IMR-90 (cell line): ENCODE measurements around the gene NOS1. TPM values are rescaled to one million over a fixed set of nuclear protein-coding genes. Genes with fewer than 3 reads are reported as not detected.

Source experiments
- ATAC-seq: fragments of 200-7000 bp; cut with Tn5 transposase; 2 replicates; pipeline ENCODE4 v1.9.1; 2020; ENCODE audit warnings: low read depth, mild to moderate bottlenecking, moderate library complexity
- BruUV-seq: library from RNA; stranded (reverse); fragments of 400-500 nt; replicated peaks from 2 replicates; lab custom pipeline; 2021; lab: Mats Ljungman, UMichigan
- CTCF ChIA-PET: fragments of 300-600 bp; formaldehyde crosslinking; extraction: SDS; loops from one replicate; lab custom pipeline; 2021; ENCODE audit warnings: antibody characterized with exemption; lab: Yijun Ruan, JAX
- POLR2A ChIA-PET: fragments of 300-600 bp; sonication (Branson Sonifier 250); formaldehyde crosslinking; loops from one replicate; lab custom pipeline; 2022; ENCODE audit warnings: antibody characterized with exemption; ENCODE audit not compliant: unreplicated experiment; lab: Charles Lee
- DNase-seq: peaks from one replicate; pipeline ENCODE4 v3.0.0; 2013
- H2AFZ ChIP-seq: replicated peaks from 2 replicates; pipeline ENCODE3; 2013; ENCODE audit warnings: low read length, mild to moderate bottlenecking; ENCODE audit not compliant: poor library complexity
- H2AK5ac ChIP-seq: 2 replicates; pipeline ENCODE4 v1.6.1; 2013; ENCODE audit warnings: low read depth, low read length, inconsistent platforms
- H2AK9ac ChIP-seq: replicated peaks from 2 replicates; pipeline ENCODE3; 2013; ENCODE audit warnings: mild to moderate bottlenecking, low read depth, low read length, moderate library complexity; ENCODE audit not compliant: poor library complexity
- H2BK120ac ChIP-seq: 2 replicates; pipeline ENCODE4 v1.6.1; 2013; ENCODE audit warnings: low read depth, low read length, inconsistent platforms
- H2BK15ac ChIP-seq: 3 replicates; pipeline ENCODE4 v1.6.1; 2013; ENCODE audit warnings: low read depth, low read length, inconsistent platforms
- H2BK20ac ChIP-seq: 2 replicates; pipeline ENCODE4 v1.6.1; 2013; ENCODE audit warnings: low read depth, mild to moderate bottlenecking, inconsistent platforms, low read length, moderate library complexity
- H2BK5ac ChIP-seq: 2 replicates; pipeline ENCODE4 v1.6.1; 2013; ENCODE audit warnings: mild to moderate bottlenecking, low read depth, low read length, inconsistent platforms; ENCODE audit not compliant: poor library complexity, severe bottlenecking
- H3K14ac ChIP-seq: replicated peaks from 2 replicates; pipeline ENCODE4 v1.6.1; 2013; ENCODE audit warnings: low read depth, low read length, inconsistent platforms
- H3K18ac ChIP-seq: 2 replicates; pipeline ENCODE4 v1.6.1; 2013; ENCODE audit warnings: low read depth, low read length, control low read depth
- H3K23ac ChIP-seq: 2 replicates; pipeline ENCODE4 v1.6.1; 2013; ENCODE audit warnings: low read depth, low read length, inconsistent platforms
- H3K27ac ChIP-seq: 2 replicates; pipeline ENCODE4 v1.5.1; 2013; ENCODE audit warnings: mild to moderate bottlenecking, control low read depth, low read length; ENCODE audit not compliant: insufficient read depth
- H3K27me3 ChIP-seq: 2 replicates; pipeline ENCODE4 v1.6.1; 2013; ENCODE audit warnings: low read length; ENCODE audit not compliant: control insufficient read depth, insufficient read depth
- H3K36me3 ChIP-seq: 2 replicates; pipeline ENCODE4 v1.6.1; 2013; ENCODE audit warnings: low read length, mixed read lengths; ENCODE audit not compliant: control insufficient read depth, insufficient read depth
- H3K4ac ChIP-seq: 2 replicates; pipeline ENCODE4 v1.6.1; 2013; ENCODE audit warnings: low read depth, low read length, inconsistent platforms
- H3K4me1 ChIP-seq: 2 replicates; pipeline ENCODE4 v1.6.1; 2013; ENCODE audit warnings: low read length, mixed read lengths; ENCODE audit not compliant: control insufficient read depth, insufficient read depth
- H3K4me2 ChIP-seq: 2 replicates; pipeline ENCODE4 v1.6.1; 2013; ENCODE audit warnings: low read depth, mild to moderate bottlenecking, control low read depth, low read length, moderate library complexity
- H3K4me3 ChIP-seq: 2 replicates; pipeline ENCODE4 v1.5.1; 2013; ENCODE audit warnings: low read depth, mild to moderate bottlenecking, control low read depth, low read length, moderate library complexity; ENCODE audit not compliant: insufficient read depth
- H3K56ac ChIP-seq: 2 replicates; pipeline ENCODE4 v1.6.1; 2013; ENCODE audit warnings: low read length, inconsistent platforms; ENCODE audit not compliant: insufficient read depth; ENCODE audit errors: extremely low read depth
- H3K79me1 ChIP-seq, 2 experiments: 2 replicates each; pipeline ENCODE4 v1.6.1; 2013; ENCODE audit warnings: low read length in 2 of 2, inconsistent platforms in 1 of 2, low read depth in 1 of 2
- H3K9ac ChIP-seq: 2 replicates; pipeline ENCODE4 v1.6.1; 2013; ENCODE audit warnings: low read depth, low read length, control low read depth
- H3K9me1 ChIP-seq: 2 replicates; pipeline ENCODE4 v1.6.1; 2013; ENCODE audit warnings: low read length, inconsistent platforms; ENCODE audit not compliant: insufficient read depth
- H3K9me3 ChIP-seq: 2 replicates; pipeline ENCODE4 v1.6.1; 2013; ENCODE audit warnings: low read length; ENCODE audit not compliant: control insufficient read depth, insufficient read depth
- H4K20me1 ChIP-seq: 2 replicates; pipeline ENCODE4 v1.6.1; 2013; ENCODE audit warnings: low read length, inconsistent platforms; ENCODE audit not compliant: insufficient read depth
- H4K5ac ChIP-seq: 2 replicates; pipeline ENCODE4 v1.6.1; 2013; ENCODE audit warnings: mild to moderate bottlenecking, low read depth, low read length, control low read depth
- H4K8ac ChIP-seq, 2 experiments: 2 replicates each; pipeline ENCODE4 v1.6.1; 2013; ENCODE audit warnings: low read depth in 2 of 2, low read length in 2 of 2, control low read depth in 1 of 2, inconsistent platforms in 1 of 2
- H4K91ac ChIP-seq: 2 replicates; pipeline ENCODE4 v1.6.1; 2013; ENCODE audit warnings: low read depth, low read length, inconsistent platforms; ENCODE audit not compliant: insufficient read depth
- BHLHE40 ChIP-seq: fragments of 150-350 bp; IDR thresholded peaks from 2 replicates; pipeline ENCODE4 v1.6.1; 2016; ENCODE audit warnings: mild to moderate bottlenecking, low read depth, low read length
- CEBPB ChIP-seq: IDR thresholded peaks from 2 replicates; pipeline ENCODE4 v1.6.1; 2012; ENCODE audit warnings: low read depth, low read length, improper control_type of control experiment
- CHD1 ChIP-seq: IDR thresholded peaks from 2 replicates; pipeline ENCODE4 v1.6.1; 2012; ENCODE audit warnings: low read depth, low read length, improper control_type of control experiment
- FOS ChIP-seq: fragments of 150-350 bp; IDR thresholded peaks from 2 replicates; pipeline ENCODE4 v1.6.1; 2016; ENCODE audit warnings: low read depth, low read length
- MAFK ChIP-seq: IDR thresholded peaks from 2 replicates; pipeline ENCODE4 v1.6.1; 2012; ENCODE audit warnings: low read depth, low read length, improper control_type of control experiment
- MAZ ChIP-seq: IDR thresholded peaks from 2 replicates; pipeline ENCODE4 v1.6.1; 2012; ENCODE audit warnings: low read depth, mild to moderate bottlenecking, low read length, improper control_type of control experiment, moderate library complexity, borderline replicate concordance
- MXI1 ChIP-seq: IDR thresholded peaks from 2 replicates; pipeline ENCODE4 v1.6.1; 2012; ENCODE audit warnings: low read depth, mild to moderate bottlenecking, low read length, moderate library complexity, borderline replicate concordance
- NFE2L2 ChIP-seq: fragments of 150-350 bp; IDR thresholded peaks from 2 replicates; pipeline ENCODE4 v1.6.1; 2016; ENCODE audit warnings: low read depth, mild to moderate bottlenecking, low read length
- POLR2A ChIP-seq: IDR thresholded peaks from 2 replicates; pipeline ENCODE4 v1.6.1; 2012; ENCODE audit warnings: mild to moderate bottlenecking, low read depth, low read length
- RAD21 ChIP-seq: IDR thresholded peaks from 2 replicates; pipeline ENCODE4 v1.6.1; 2012; ENCODE audit warnings: low read length, improper control_type of control experiment
- RCOR1 ChIP-seq: IDR thresholded peaks from 2 replicates; pipeline ENCODE4 v1.6.1; 2012; ENCODE audit warnings: mild to moderate bottlenecking, low read length, improper control_type of control experiment; ENCODE audit not compliant: insufficient replicate concordance
- RFX5 ChIP-seq: IDR thresholded peaks from 2 replicates; pipeline ENCODE4 v1.8.0; 2012; ENCODE audit warnings: low read depth, mild to moderate bottlenecking, low read length, moderate library complexity
- SMC3 ChIP-seq: fragments of 150-350 bp; IDR thresholded peaks from 2 replicates; pipeline ENCODE4 v1.6.1; 2016; ENCODE audit warnings: low read depth, mild to moderate bottlenecking, antibody characterized with exemption, low read length, moderate library complexity
- WGBS, 2 experiments: methylation state at CpG; one replicate each; pipeline versions ENCODE4 v1.1.5 to v1.1.7; 2013; ENCODE audit warnings: missing lambda C conversion rate in 2 of 2; ENCODE audit not compliant: insufficient read length in 1 of 2; ENCODE audit errors: extremely low coverage in 2 of 2; 5-methylcytosine and 5-hydroxymethylcytosine counted together
- dilution Hi-C: fragments of 300-500 bp; cut with HindIII; formaldehyde crosslinking; loops from one replicate; pipeline ENCODE4 v1.14.3; 2018; ENCODE audit warnings: low sequenced_read_pairs; ENCODE audit not compliant: unreplicated experiment
- in situ Hi-C: fragments of 300-500 bp; cut with MboI; formaldehyde crosslinking; loops from 3 replicates; pipeline ENCODE4 v1.14.3; 2019; ENCODE audit warnings: low sequenced_read_pairs, inconsistent platforms, mixed read lengths
- intact Hi-C: fragments of 100-400 bp; cut with micrococcal nuclease; formaldehyde crosslinking; loops from 2 replicates; pipeline ENCODE4 v1.10.0; 2022
- polyA plus RNA-seq, 3 experiments: library from polyadenylated mRNA; depleted of rRNA; stranded (reverse); fragments of >200 nt; gene quantifications; 2 replicates each; pipeline ENCODE4 v1.2.3, GENCODE V29; 2012; ENCODE audit warnings: low replicate concordance in 1 of 3
- total RNA-seq: library from RNA; depleted of rRNA; stranded (reverse); fragments of >200 nt; gene quantifications from 2 replicates; pipeline ENCODE4 v1.2.3, GENCODE V29; 2012
- TF ChIP-seq, protein P1 (sequence below): conservative IDR thresholded peaks from 2 replicates; pipeline ENCODE4 v1.5.1; 2012; ENCODE audit warnings: mild to moderate bottlenecking, low read depth, low read length, improper control_type of control experiment
- TF ChIP-seq, protein P2 (sequence below): fragments of 150-350 bp; IDR thresholded peaks from 2 replicates; pipeline ENCODE4 v1.6.1; 2016; ENCODE audit warnings: low read depth, mild to moderate bottlenecking, low read length, moderate library complexity, borderline replicate concordance
- TF ChIP-seq, protein P3 (sequence below): fragments of 150-350 bp; IDR thresholded peaks from 2 replicates; pipeline ENCODE4 v1.6.1; 2017; ENCODE audit warnings: mild to moderate bottlenecking, antibody characterized with exemption, low read length, low read depth

NOS1 gene
- total and polyA plus RNA-seq, 2 of the 4 experiments (the other 2 are of a cell fraction), result 0.09 TPM; not detected in 1

DNA sequence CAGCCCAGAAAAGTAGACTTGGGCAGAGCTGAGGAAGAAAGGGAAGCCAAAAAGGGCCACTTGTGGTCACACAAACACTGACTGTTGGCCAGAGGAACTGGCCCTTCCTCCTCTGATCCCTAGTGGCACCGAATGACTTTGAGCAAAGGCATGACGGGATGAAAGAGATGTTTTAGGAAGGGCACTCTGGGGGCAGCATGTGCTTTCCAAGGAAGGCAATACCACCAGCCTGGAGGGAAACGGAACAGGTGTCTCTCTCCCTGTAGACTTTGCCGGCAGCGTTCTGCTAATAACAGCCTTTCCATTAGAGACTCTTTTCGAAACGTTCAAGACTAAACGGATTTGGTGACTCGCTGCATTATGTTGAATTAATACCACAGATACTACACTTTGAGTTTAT lies 158.9 kb downstream of the NOS1 start:
- H3K14ac ChIP-seq, result no peak overlapping the region
- no peak overlapping the region for H3K27ac ChIP-seq
- DNase-seq (no peak), ATAC-seq (no peak)
- no peaks in the 10 kb centered on the region for H3K79me1 ChIP-seq
- H3K9me3 ChIP-seq, result peaks cover 2% of the 10 kb centered on the region; the same call in 1 of the 2 replicates
- H2BK20ac ChIP-seq, result no peak overlapping the region
- ChIA-PET POLR2A (no interaction called here), CTCF (no interaction called here)
- no peak overlapping the region for H2AK5ac ChIP-seq
- H3K27me3 ChIP-seq, result peaks cover 2% of the 10 kb centered on the region; the same call in 1 of the 2 replicates
- H3K9me1 ChIP-seq, result no peaks in the 10 kb centered on the region
- no TSS peak for BruUV-seq
- H2AK9ac ChIP-seq, result no peak overlapping the region
- no peak overlapping the region for H3K4ac ChIP-seq
- H4K5ac ChIP-seq, result no peak overlapping the region
- no peak overlapping the region for H3K4me2 ChIP-seq
- H4K8ac ChIP-seq, result no peak overlapping the region
- H4K91ac ChIP-seq, result no peak overlapping the region
- intact Hi-C loops, result no loop called here
- H3K18ac ChIP-seq, result no peak overlapping the region
- H2BK120ac ChIP-seq, result no peak overlapping the region
- no peak overlapping the region for H3K4me3 ChIP-seq
- in situ Hi-C loops, result no loop called here
- no peaks in the 10 kb centered on the region for H3K4me1 ChIP-seq
- TF ChIP-seq RFX5, result no peak
- no peak for TF ChIP-seq FOS
- TF ChIP-seq NFE2L2, result no peak
- no peak for TF ChIP-seq POLR2A
- TF ChIP-seq, protein P1, sequence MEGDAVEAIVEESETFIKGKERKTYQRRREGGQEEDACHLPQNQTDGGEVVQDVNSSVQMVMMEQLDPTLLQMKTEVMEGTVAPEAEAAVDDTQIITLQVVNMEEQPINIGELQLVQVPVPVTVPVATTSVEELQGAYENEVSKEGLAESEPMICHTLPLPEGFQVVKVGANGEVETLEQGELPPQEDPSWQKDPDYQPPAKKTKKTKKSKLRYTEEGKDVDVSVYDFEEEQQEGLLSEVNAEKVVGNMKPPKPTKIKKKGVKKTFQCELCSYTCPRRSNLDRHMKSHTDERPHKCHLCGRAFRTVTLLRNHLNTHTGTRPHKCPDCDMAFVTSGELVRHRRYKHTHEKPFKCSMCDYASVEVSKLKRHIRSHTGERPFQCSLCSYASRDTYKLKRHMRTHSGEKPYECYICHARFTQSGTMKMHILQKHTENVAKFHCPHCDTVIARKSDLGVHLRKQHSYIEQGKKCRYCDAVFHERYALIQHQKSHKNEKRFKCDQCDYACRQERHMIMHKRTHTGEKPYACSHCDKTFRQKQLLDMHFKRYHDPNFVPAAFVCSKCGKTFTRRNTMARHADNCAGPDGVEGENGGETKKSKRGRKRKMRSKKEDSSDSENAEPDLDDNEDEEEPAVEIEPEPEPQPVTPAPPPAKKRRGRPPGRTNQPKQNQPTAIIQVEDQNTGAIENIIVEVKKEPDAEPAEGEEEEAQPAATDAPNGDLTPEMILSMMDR, result no peak
- no peak for TF ChIP-seq MXI1
- no peak for TF ChIP-seq BHLHE40
- TF ChIP-seq CHD1, result no peak
- TF ChIP-seq MAZ, result no peak
- TF ChIP-seq RCOR1, result no peak
- TF ChIP-seq, protein P2, sequence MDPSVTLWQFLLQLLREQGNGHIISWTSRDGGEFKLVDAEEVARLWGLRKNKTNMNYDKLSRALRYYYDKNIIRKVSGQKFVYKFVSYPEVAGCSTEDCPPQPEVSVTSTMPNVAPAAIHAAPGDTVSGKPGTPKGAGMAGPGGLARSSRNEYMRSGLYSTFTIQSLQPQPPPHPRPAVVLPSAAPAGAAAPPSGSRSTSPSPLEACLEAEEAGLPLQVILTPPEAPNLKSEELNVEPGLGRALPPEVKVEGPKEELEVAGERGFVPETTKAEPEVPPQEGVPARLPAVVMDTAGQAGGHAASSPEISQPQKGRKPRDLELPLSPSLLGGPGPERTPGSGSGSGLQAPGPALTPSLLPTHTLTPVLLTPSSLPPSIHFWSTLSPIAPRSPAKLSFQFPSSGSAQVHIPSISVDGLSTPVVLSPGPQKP, result no peak
- TF ChIP-seq SMC3, result no peak
- TF ChIP-seq RAD21, result no peak
- TF ChIP-seq, protein P3, sequence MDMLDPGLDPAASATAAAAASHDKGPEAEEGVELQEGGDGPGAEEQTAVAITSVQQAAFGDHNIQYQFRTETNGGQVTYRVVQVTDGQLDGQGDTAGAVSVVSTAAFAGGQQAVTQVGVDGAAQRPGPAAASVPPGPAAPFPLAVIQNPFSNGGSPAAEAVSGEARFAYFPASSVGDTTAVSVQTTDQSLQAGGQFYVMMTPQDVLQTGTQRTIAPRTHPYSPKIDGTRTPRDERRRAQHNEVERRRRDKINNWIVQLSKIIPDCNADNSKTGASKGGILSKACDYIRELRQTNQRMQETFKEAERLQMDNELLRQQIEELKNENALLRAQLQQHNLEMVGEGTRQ, result no peak
- TF ChIP-seq CEBPB, result no peak
- TF ChIP-seq MAFK, result no peak
- no peak overlapping the region for H2AFZ ChIP-seq
- no peak overlapping the region for H2BK15ac ChIP-seq
- WGBS, 2 experiments, result 40% methylated on average over 1 of the region's 9 CpGs; no CpG with 5 or more reads in 1 of the 2 experiments
- H3K36me3 ChIP-seq, result no peaks in the 10 kb centered on the region
- dilution Hi-C loops, result no loop called here
- no peak overlapping the region for H3K23ac ChIP-seq
- no peak overlapping the region for H3K56ac ChIP-seq
- no peaks in the 10 kb centered on the region for H4K20me1 ChIP-seq
- no peak overlapping the region for H2BK5ac ChIP-seq
- H3K9ac ChIP-seq, result no peak overlapping the region
